Adipose tissue (tissue), 3 donors: Measurements from ENCODE around the gene KDM2B. TPM values are rescaled to one million over a fixed set of nuclear protein-coding genes. Genes with fewer than 3 reads are reported as not detected.
A peak's percentile ranks its signal among the peaks of the same experiment; 100 is the strongest.
"Not testable (repeated sequence)": the region's sequence is repeated elsewhere in the genome, so short reads cannot be mapped to it uniquely, and the experiment has no call there.

Source experiments
- H3K27ac ChIP-seq: one replicate; pipeline ENCODE4 v1.5.1; 2013; ENCODE audit warnings: low read depth, low read length
- WGBS, 3 donors: extraction: QIAGEN DNeasy Blood & Tissue Kit; methylation state at CpG; one replicate each; pipeline ENCODE4 v1.1.7; 2013; 5-methylcytosine and 5-hydroxymethylcytosine counted together
- polyA plus RNA-seq, 3 donors: library from polyadenylated mRNA; stranded (reverse); fragments of 200-250 nt; gene quantifications; one replicate each; pipeline ENCODE4 v1.2.3, GENCODE V29; 2013
- donor health status: healthy with polysubstance abuse.
- donor health status: Bipolar disorder and iron deficiency.
- donor health status: healthy.

The KDM2B gene
- polyA plus RNA-seq, 3 donors, result 6.1 to 9.8 (median 9.3) TPM

DNA sequence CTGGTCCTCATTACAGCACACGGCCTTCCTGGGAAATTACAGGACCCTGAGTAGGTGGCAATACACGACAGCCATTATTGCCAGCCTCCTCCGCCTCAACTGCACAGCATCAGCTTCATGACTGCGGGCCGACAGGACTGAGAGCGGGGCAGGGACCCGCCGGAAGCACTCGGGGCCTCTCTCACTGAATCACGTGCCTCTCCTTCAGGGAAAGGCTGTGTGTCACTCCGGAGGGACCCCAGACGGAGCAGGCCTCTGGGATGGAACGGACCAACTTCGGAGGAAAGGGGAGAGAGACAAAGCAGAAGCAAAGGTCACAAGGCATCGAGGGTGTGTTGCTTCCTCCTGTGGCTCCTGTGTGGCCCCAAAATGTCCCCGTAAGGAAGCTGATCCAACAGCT, 90.9 kb downstream of the KDM2B start:
- WGBS, 3 donors, result 77 to 83% (median 78%) methylated on average over 16 of the region's 16 CpGs
- H3K27ac ChIP-seq, result no peak overlapping the region

DNA sequence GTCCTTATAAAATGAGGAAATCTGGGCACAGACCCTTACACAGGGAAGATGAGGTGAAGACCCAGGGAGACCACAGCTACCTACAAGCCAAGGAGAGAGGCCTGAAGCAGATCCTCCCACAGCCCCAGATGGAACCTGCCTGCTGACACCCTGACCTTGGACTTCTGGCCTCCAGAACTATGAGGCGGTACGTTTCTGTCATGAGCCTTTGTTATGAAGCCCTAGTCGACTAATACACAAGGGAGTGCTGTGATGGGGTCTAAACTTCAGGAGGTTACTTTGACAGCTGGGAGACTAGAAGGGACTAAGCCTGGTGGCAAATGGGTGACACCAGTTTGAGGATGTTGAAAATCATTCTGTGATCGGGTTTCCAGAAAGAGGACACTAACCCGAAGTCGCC, 95.9 kb downstream of the KDM2B start:
- 71 to 90% (median 89%) methylated on average over 6 of the region's 6 CpGs for WGBS, 3 donors
- no peak overlapping the region for H3K27ac ChIP-seq

GRCh38 chr12:121484564-121484963, 96.3 kb downstream of the KDM2B start:
- WGBS, 3 donors, result 92 to 96% (median 93%) methylated on average over 5 of the region's 5 CpGs
- not testable (repeated sequence) for H3K27ac ChIP-seq

DNA sequence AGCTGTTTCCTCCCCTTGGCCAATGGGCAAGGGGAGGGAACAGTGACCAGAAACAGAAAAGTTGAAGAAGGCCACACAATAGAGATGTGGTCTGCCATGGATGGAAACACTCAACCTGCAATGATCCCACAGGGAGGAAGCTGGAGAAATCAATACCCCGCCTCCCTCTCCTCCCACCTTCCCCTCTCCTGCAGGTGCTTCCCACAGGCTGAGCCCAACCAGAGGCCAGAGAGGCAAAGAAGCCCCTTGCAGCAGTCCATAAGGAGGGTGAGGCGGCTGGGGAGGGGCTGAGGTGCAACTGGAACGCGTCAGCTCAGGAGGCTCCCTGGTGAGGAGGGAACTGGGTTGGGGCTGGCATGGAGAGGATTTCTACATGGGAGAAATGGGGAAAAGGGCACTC, 96.9 kb downstream of the KDM2B start:
- H3K27ac ChIP-seq, result no peak overlapping the region
- WGBS, 3 donors, result 74 to 86% (median 77%) methylated on average over 4 of the region's 4 CpGs

- WGBS, 3 donors, result 85 to 88% (median 86%) methylated on average over 3 of the region's 3 CpGs
- no peak overlapping the region for H3K27ac ChIP-seq
Observed at GRCh38 chr12:121476477-121476876, 104.3 kb downstream of the KDM2B start.

DNA sequence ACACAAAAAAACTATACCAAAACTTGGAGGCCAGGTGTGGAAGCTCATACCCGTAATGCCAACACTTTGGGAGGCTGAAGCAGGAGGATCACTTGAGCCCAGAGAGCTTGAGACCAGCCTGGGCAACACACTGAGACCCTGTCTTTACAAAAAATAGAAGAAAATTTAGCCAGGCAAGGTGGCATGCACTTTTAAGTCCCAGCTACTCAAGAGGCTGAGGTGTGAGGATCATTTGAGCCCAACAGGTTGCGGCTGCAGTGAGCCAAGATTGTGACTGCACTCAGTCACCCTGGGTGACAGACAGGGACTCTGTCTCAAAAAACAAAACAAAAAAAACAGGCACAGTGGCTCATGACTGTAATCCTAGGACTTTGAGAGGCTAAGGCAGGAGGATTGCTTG, 105.5 kb downstream of the KDM2B start:
- H3K27ac ChIP-seq, result no peak overlapping the region
- WGBS, 3 donors, result 98 to 100% (median 98%) methylated on average over 2 of the region's 2 CpGs

- 45 to 87% (median 81%) methylated on average over 7 of the region's 7 CpGs for WGBS, 3 donors
- H3K27ac ChIP-seq, result no peak overlapping the region
Observed at GRCh38 chr12:121472150-121472905, 108.5 kb downstream of the KDM2B start.

- no peak overlapping the region for H3K27ac ChIP-seq
Observed at GRCh38 chr12:121470751-121471150, 110.1 kb downstream of the KDM2B start.

GRCh38 chr12:121468499-121468801, 112.4 kb downstream of the KDM2B start:
- WGBS, 3 donors, result 57 to 71% (median 59%) methylated on average over 4 of the region's 4 CpGs
- H3K27ac ChIP-seq, result no peak overlapping the region

More at GRCh38 chr12:121470751-121471150, 110.1 kb downstream of the KDM2B start:
- 51 to 86% (median 58%) methylated on average over 2 of the region's 2 CpGs for WGBS, 3 donors

GRCh38 chr12:121467638-121468498, 113.0 kb downstream of the KDM2B start:
- WGBS, 3 donors, result 8 to 11% (median 10%) methylated on average over 34 to 48 of the region's 48 CpGs
- no peak overlapping the region for H3K27ac ChIP-seq

- H3K27ac ChIP-seq, result peak overlapping the region; percentile 72
- 0 to 1% (median 0%) methylated on average over 83 to 137 of the region's 139 CpGs for WGBS, 3 donors
Observed at GRCh38 chr12:121466794-121467637, 113.8 kb downstream of the KDM2B start.

GRCh38 chr12:121465921-121466793, 114.7 kb downstream of the KDM2B start:
- WGBS, 3 donors, result 9 to 15% (median 10%) methylated on average over 67 to 70 of the region's 70 CpGs
- no peak overlapping the region for H3K27ac ChIP-seq

DNA sequence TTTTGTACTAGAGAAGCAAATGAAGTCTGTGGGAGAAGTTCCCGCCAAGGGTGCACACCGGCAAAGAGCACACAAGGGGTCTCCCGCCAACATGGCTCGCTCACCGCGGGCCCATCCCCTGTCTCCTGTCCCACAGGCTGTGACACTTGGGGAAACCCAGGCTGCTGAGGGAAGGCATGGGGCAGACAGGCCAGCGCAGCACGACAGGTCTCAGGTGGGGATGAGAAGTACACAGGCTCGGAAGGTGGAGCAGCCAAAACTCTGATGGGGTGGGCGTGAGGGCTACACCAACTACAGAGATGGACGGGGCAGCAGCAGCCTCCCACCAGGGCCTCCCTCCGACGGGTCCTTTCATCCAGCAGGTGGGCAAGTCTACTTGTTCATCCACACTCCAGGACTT, 116.5 kb downstream of the KDM2B start:
- H3K27ac ChIP-seq, result no peak overlapping the region
- WGBS, 3 donors, result 92 to 97% (median 97%) methylated on average over 13 of the region's 13 CpGs

DNA sequence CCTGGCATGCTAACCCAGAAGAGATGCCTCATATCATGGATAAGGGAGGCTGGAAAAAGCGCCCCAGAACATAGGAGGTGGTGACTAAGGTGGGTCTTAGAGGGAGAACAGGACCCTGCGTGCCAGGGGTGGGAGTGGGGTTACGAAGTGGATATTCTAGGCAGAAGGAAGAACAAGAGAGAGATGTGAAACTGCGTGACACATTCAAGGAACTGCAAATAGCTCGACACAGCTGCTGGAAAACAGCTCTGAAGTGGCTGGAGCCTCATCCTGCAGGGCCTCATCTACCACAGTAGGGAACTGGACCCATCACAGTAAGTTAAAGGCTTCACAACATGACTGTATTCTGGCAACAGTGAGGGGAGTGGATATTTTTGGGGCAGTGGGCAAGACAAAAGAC, 119.8 kb downstream of the KDM2B start:
- 79 to 91% (median 89%) methylated on average over 5 of the region's 5 CpGs for WGBS, 3 donors
- no peak overlapping the region for H3K27ac ChIP-seq

GRCh38 chr12:121456551-121456950, 124.3 kb downstream of the KDM2B start:
- WGBS, 3 donors, result 80 to 89% (median 84%) methylated on average over 8 of the region's 8 CpGs
- no peak overlapping the region for H3K27ac ChIP-seq

GRCh38 chr12:121455766-121456420, 124.9 kb downstream of the KDM2B start:
- 89 to 93% (median 89%) methylated on average over 23 of the region's 23 CpGs for WGBS, 3 donors
- no peak overlapping the region for H3K27ac ChIP-seq

GRCh38 chr12:121454921-121455320, 125.9 kb downstream of the KDM2B start:
- 89 to 95% (median 90%) methylated on average over 6 of the region's 6 CpGs for WGBS, 3 donors
- no peak overlapping the region for H3K27ac ChIP-seq
